BJ (cell line): Measurements from ENCODE around the gene SPATA7. TPM values are rescaled to one million over a fixed set of nuclear protein-coding genes. Genes with fewer than 3 reads are reported as not detected.

ENCODE experiments used
- CTCF ChIA-PET: fragments of 350-600 bp; formaldehyde crosslinking; extraction: SDS; loops from one replicate; lab custom pipeline; 2021; ENCODE audit warnings: antibody characterized with exemption, inconsistent platforms; lab: Yijun Ruan, JAX
- POLR2A ChIA-PET: fragments of 300-600 bp; sonication (Branson Sonifier 250); formaldehyde crosslinking; extraction: SDS; loops from one replicate; lab custom pipeline; 2021; ENCODE audit warnings: antibody characterized with exemption; lab: Charles Lee
- DNase-seq: peaks from one replicate; pipeline ENCODE4 v3.0.0-alpha.2; 2011; ENCODE audit warnings: low read depth
- H3K27me3 ChIP-seq: 2 replicates; pipeline ENCODE4 v1.6.0; 2011; ENCODE audit warnings: low read length; ENCODE audit not compliant: control insufficient read depth, insufficient read depth
- H3K36me3 ChIP-seq: 2 replicates; pipeline ENCODE4 v1.5.1; 2011; ENCODE audit warnings: low read length; ENCODE audit not compliant: control insufficient read depth, insufficient read depth
- H3K4me3 ChIP-seq: 2 replicates; pipeline ENCODE4 v1.5.1; 2011; ENCODE audit warnings: low read depth, mild to moderate bottlenecking, control low read depth, low read length
- polyA plus RNA-seq: library from polyadenylated mRNA; depleted of rRNA; stranded (reverse); fragments of >200 nt; gene quantifications from 2 replicates; pipeline ENCODE4 v1.2.3, GENCODE V29; 2011; rRNA removed
- TF ChIP-seq, protein P1 (sequence below): IDR thresholded peaks from 2 replicates; pipeline ENCODE4 v1.5.1; 2011; ENCODE audit warnings: low read depth, mild to moderate bottlenecking, control low read depth, inconsistent platforms, low read length, moderate library complexity; ENCODE audit not compliant: insufficient read depth

Gene SPATA7
- polyA plus RNA-seq, 1 experiment: 4.9 TPM

DNA sequence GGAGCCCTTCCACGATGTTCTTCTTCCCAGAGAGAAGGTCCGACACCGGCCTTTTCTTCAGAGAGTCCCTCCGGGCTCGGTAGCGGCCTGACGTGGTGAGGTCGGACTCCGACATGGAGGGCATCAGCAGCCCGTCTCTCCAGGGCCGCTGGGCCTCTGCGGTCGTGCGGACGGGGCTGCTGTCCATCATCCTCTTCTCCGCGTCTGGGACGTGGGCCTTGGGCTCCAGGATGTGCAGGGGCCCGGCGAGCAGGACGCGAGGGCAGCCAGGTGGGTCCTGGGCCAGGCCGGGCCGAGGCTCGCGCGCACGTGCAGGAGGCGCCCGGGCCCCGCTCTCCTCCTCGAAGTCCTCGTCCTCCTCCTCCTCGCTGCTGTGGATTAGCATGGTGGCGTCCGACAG, 93.5 kb downstream of the SPATA7 start:
- ChIA-PET CTCF (interaction anchor here (1.7 kb wide), 1 partner anchor 10 kb away, joined by 4 read pairs; no protein-coding TSS in a partner anchor), POLR2A (no interaction called here)
- no peak for DNase-seq
- Histone ChIP-seq H3K27me3 (no peaks in the 10 kb centered on the region), H3K4me3 (no peak overlapping the region), H3K36me3 (peaks cover 15% of the 10 kb centered on the region)
- TF ChIP-seq, protein P1, sequence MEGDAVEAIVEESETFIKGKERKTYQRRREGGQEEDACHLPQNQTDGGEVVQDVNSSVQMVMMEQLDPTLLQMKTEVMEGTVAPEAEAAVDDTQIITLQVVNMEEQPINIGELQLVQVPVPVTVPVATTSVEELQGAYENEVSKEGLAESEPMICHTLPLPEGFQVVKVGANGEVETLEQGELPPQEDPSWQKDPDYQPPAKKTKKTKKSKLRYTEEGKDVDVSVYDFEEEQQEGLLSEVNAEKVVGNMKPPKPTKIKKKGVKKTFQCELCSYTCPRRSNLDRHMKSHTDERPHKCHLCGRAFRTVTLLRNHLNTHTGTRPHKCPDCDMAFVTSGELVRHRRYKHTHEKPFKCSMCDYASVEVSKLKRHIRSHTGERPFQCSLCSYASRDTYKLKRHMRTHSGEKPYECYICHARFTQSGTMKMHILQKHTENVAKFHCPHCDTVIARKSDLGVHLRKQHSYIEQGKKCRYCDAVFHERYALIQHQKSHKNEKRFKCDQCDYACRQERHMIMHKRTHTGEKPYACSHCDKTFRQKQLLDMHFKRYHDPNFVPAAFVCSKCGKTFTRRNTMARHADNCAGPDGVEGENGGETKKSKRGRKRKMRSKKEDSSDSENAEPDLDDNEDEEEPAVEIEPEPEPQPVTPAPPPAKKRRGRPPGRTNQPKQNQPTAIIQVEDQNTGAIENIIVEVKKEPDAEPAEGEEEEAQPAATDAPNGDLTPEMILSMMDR: no peak

DNA sequence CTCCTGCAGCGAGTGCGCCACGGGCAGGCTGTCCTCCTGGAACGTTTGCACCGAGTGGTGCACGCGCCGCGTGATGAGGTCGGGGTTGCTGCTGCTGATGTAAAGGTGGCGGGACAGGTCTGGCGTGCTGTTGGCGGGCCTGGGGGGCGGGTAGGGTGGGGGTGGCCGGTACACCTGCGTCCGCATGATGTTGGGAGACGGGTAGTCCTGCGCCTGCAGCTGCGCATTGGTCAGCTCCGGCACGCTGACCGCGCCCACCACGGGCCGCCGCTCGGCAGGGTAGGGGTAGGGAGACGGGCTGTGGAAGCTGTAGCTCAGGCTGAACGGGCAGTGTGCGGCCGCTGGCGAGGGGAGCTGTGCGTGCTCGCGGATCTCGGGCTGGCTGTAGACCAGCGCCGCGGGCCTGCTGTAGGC, 94.1 kb downstream of the SPATA7 start:
- Histone ChIP-seq H3K4me3 (no peak overlapping the region), H3K27me3 (no peaks in the 10 kb centered on the region), H3K36me3 (peaks cover 15% of the 10 kb centered on the region)
- no peak for DNase-seq
- POLR2A ChIA-PET: no interaction called here
- CTCF ChIA-PET: interaction anchor here (1.9 kb wide), 1 partner anchor 14 kb away, joined by 7 read pairs; no protein-coding TSS in a partner anchor
- TF ChIP-seq, protein P1: no peak

DNA sequence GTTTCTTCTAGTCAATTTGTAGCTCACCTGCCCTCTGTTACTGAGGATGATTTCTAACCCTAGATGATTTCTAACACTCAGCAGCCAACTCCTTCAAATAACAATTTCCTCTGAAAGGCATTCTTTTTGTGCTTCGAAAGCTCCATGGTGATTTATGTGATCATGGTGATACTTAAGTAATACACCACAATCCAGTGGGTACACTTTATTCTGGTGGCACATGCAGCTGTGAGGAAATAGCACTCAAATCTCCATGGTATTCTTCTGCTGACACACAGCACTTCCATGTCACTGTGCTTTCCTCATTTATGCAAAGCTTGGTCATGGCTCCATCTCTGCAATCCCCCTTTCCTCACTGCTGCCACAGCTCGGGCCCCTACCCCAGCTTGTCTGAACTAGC, 95.6 kb downstream of the SPATA7 start:
- Histone ChIP-seq H3K27me3 (no peaks in the 10 kb centered on the region), H3K36me3 (peaks cover 16% of the 10 kb centered on the region), H3K4me3 (no peak overlapping the region)
- ChIA-PET POLR2A (interaction anchor here (0.5 to 0.6 kb wide), 3 partner anchors 10 to 101 kb away, joined by 3 read pairs; no protein-coding TSS in a partner anchor), CTCF (interaction anchor here (0.5 to 1.9 kb wide), 3 partner anchors 12 to 531 kb away, joined by 5 to 7 read pairs (median 5); no protein-coding TSS in a partner anchor)
- no peak for DNase-seq
- TF ChIP-seq, protein P1: no peak

DNA sequence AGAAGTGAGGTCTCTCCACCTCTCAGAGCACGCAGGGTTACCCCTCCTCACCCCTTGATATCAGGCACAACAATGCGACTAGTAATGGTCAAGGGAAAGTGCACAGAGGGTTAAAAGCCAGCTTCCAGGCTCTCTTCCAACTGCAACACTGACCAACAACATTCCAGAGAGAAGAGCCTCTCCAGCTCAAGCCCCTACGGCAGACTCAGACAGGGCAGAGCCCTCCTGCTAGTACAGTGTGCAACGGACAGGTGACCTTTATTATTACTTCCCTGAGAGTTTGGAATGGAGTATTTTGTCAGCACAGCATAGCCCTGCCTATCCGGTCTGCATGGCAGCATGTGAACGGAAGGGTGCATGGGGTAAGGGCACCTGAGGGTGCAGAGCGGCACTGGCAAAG, 96.3 kb downstream of the SPATA7 start:
- no peak overlapping the region for H3K4me3 ChIP-seq
- no peak for DNase-seq
- TF ChIP-seq, protein P1: no peak
- peaks cover 16% of the 10 kb centered on the region for H3K36me3 ChIP-seq
- no peaks in the 10 kb centered on the region for H3K27me3 ChIP-seq
- CTCF ChIA-PET: interaction anchor here (1.3 to 1.7 kb wide), 2 partner anchors 10 to 77 kb away, joined by 4 read pairs; no protein-coding TSS in a partner anchor
- POLR2A ChIA-PET: interaction anchor here (0.5 kb wide), 1 partner anchor 16 kb away, joined by 3 read pairs; no protein-coding TSS in a partner anchor

DNA sequence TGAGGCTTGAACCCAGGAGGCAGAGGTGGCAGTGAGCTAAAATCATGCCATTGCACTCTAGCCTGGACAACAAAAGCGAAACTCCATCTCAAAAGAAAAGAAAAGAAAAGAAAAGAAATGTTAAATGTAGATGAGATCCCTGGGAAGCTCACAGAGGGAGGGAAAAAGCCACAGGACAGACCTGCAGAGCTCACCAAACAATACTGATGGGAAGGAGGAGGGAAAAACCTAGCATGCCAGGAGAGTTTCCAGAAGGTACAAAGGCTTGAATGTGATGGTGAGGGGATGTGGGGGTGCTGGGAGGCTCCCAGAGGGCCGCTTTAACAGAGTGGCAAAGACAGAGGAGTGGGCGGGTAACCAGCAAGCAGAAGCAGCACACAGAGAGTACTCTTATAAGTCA, 97.1 kb downstream of the SPATA7 start:
- no peaks in the 10 kb centered on the region for H3K27me3 ChIP-seq
- ChIA-PET CTCF (interaction anchor here (1.3 to 1.7 kb wide), 2 partner anchors 9 to 77 kb away, joined by 4 read pairs; no protein-coding TSS in a partner anchor), POLR2A (no interaction called here)
- TF ChIP-seq, protein P1: no peak
- H3K36me3 ChIP-seq: peaks cover 16% of the 10 kb centered on the region
- no peak for DNase-seq
- H3K4me3 ChIP-seq: no peak overlapping the region

Other genes with a start within 250 kb of the SPATA7 start
- not detected in 2 replicates for gene KCNK10, start 62.4 kb upstream of the SPATA7 start, polyA plus RNA-seq
- gene PTPN21, start 169.3 kb downstream of the SPATA7 start, polyA plus RNA-seq: 9.1 and 11.0 TPM in 2 replicates
- 81.8 and 112 TPM in 2 replicates for gene ZC3H14, start 177.4 kb downstream of the SPATA7 start, polyA plus RNA-seq